ENCODE results near the gene ARHGEF7. TPM values are rescaled to one million over a fixed set of nuclear protein-coding genes. Genes with fewer than 3 reads are reported as not detected.

The ARHGEF7 gene
- total RNA-seq, 1 donor from 2014 or later: 270 TPM

GRCh38 chr13:111090169-111090568 lies 24.9 kb upstream of the ARHGEF7 start:
- no peak for DNase-seq (ENCODE audit: low spot score)
- Mint-ChIP-seq H3K4me1 (ENCODE audit: unreplicated experiment) (no peaks in the 10 kb centered on the region), H3K27me3 (ENCODE audit: unreplicated experiment) (no peaks in the 10 kb centered on the region), H3K36me3 (ENCODE audit: low read depth, unreplicated experiment) (no peaks in the 10 kb centered on the region), H3K9me3 (ENCODE audit: unreplicated experiment) (no peaks in the 10 kb centered on the region), H3K4me3 (ENCODE audit: unreplicated experiment) (no peak overlapping the region), H3K27ac (ENCODE audit: unreplicated experiment) (no peak overlapping the region)
- TF ChIP-seq, protein P1, sequence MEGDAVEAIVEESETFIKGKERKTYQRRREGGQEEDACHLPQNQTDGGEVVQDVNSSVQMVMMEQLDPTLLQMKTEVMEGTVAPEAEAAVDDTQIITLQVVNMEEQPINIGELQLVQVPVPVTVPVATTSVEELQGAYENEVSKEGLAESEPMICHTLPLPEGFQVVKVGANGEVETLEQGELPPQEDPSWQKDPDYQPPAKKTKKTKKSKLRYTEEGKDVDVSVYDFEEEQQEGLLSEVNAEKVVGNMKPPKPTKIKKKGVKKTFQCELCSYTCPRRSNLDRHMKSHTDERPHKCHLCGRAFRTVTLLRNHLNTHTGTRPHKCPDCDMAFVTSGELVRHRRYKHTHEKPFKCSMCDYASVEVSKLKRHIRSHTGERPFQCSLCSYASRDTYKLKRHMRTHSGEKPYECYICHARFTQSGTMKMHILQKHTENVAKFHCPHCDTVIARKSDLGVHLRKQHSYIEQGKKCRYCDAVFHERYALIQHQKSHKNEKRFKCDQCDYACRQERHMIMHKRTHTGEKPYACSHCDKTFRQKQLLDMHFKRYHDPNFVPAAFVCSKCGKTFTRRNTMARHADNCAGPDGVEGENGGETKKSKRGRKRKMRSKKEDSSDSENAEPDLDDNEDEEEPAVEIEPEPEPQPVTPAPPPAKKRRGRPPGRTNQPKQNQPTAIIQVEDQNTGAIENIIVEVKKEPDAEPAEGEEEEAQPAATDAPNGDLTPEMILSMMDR (IDR thresholded peaks at IDR 0.05; ENCODE audit: unreplicated experiment): no peak

GRCh38 chr13:111092685-111093084 lies 22.4 kb upstream of the ARHGEF7 start:
- H3K4me3 Mint-ChIP-seq (ENCODE audit: unreplicated experiment): no peak overlapping the region
- H3K27me3 Mint-ChIP-seq (ENCODE audit: unreplicated experiment): no peaks in the 10 kb centered on the region
- TF ChIP-seq, protein P1 (IDR thresholded peaks at IDR 0.05; ENCODE audit: unreplicated experiment): no peak
- no peak for DNase-seq (ENCODE audit: low spot score)
- H3K4me1 Mint-ChIP-seq (ENCODE audit: unreplicated experiment): no peaks in the 10 kb centered on the region
- no peaks in the 10 kb centered on the region for H3K9me3 Mint-ChIP-seq (ENCODE audit: unreplicated experiment)
- H3K27ac Mint-ChIP-seq (ENCODE audit: unreplicated experiment): no peak overlapping the region
- no peaks in the 10 kb centered on the region for H3K36me3 Mint-ChIP-seq (ENCODE audit: low read depth, unreplicated experiment)

- DNase-seq (ENCODE audit: low spot score): no peak
- Mint-ChIP-seq H3K27ac (ENCODE audit: unreplicated experiment) (no peak overlapping the region), H3K9me3 (ENCODE audit: unreplicated experiment) (no peaks in the 10 kb centered on the region), H3K4me1 (ENCODE audit: unreplicated experiment) (no peaks in the 10 kb centered on the region), H3K4me3 (ENCODE audit: unreplicated experiment) (no peak overlapping the region), H3K27me3 (ENCODE audit: unreplicated experiment) (no peaks in the 10 kb centered on the region), H3K36me3 (ENCODE audit: low read depth, unreplicated experiment) (no peaks in the 10 kb centered on the region)
- TF ChIP-seq, protein P1 (IDR thresholded peaks at IDR 0.05; ENCODE audit: unreplicated experiment): no peak
Measured at GRCh38 chr13:111093136-111093535, 22.0 kb upstream of the ARHGEF7 start.

DNA sequence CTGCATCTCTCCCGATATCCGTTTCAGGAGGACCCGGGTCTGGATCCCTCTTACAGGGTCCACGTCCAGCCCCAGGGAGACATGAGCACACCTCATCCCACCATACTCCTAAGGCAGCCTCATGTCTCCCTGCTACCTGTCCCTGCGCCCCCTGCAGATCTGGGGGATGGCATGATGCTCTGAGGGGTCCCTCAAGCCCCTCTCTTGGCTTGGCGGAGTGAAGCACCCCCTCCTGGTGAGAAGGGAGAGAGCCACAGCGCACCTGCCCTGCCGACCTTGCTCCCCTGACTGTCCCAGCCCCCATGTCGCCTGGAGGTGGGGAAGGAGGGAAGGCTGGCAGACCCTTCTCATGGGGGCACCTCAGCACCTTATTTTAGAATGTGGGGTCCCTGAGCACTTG lies 21.5 kb upstream of the ARHGEF7 start:
- no peak overlapping the region for H3K27ac Mint-ChIP-seq (ENCODE audit: unreplicated experiment)
- no peak for DNase-seq (ENCODE audit: low spot score)
- H3K4me1 Mint-ChIP-seq (ENCODE audit: unreplicated experiment): no peaks in the 10 kb centered on the region
- H3K4me3 Mint-ChIP-seq (ENCODE audit: unreplicated experiment): no peak overlapping the region
- H3K36me3 Mint-ChIP-seq (ENCODE audit: low read depth, unreplicated experiment): no peaks in the 10 kb centered on the region
- H3K9me3 Mint-ChIP-seq (ENCODE audit: unreplicated experiment): no peaks in the 10 kb centered on the region
- TF ChIP-seq, protein P1 (IDR thresholded peaks at IDR 0.05; ENCODE audit: unreplicated experiment): no peak
- no peaks in the 10 kb centered on the region for H3K27me3 Mint-ChIP-seq (ENCODE audit: unreplicated experiment)

DNA sequence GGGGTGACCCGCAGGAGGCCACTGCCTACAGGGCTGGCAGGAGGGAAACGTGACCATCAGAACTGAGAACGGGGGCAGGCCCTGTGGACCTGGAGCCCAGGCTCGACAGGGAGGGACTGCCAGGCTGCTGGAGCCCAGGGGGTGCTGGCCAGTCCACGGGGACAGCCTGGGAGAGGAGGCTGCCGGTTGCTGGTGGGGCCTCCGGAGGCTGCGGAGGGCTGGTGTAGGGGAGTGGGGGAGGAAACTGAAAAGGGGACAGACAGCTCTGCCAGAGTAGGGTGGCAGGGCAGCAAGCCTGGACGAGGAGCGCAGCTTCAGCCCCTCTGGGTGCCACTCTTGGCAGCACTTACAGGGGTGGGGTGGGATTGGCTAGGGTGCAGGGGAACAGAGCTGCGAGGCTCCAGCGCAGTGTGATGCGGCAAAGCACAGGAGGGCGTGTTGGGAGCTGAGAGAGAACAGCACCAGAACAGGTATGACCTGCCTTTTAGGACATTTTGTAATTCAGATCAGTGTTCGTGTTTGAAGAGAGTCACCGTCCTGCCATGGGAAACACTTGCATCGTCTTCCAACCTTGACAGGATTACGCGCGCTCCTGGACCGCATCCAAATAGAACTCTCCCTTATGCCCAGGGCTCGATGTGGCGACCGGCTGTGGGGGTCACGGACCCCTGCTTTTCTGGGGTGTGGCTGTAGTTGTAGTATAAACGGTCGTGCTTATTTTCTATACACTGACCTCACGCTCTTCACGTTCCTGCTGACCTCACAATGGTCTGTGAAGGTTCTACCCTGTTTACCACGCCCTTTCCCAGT lies 19.9 kb upstream of the ARHGEF7 start:
- no peaks in the 10 kb centered on the region for H3K9me3 Mint-ChIP-seq (ENCODE audit: unreplicated experiment)

More for the DNA sequence above, 19.9 kb upstream of the ARHGEF7 start:
- H3K27ac Mint-ChIP-seq (ENCODE audit: unreplicated experiment): no peak overlapping the region
- TF ChIP-seq, protein P1 (IDR thresholded peaks at IDR 0.05; ENCODE audit: unreplicated experiment): no peak
- no peaks in the 10 kb centered on the region for H3K36me3 Mint-ChIP-seq (ENCODE audit: low read depth, unreplicated experiment)
- peaks cover 1% of the 10 kb centered on the region for H3K27me3 Mint-ChIP-seq (ENCODE audit: unreplicated experiment)
- no peak overlapping the region for H3K4me3 Mint-ChIP-seq (ENCODE audit: unreplicated experiment)
- no peaks in the 10 kb centered on the region for H3K4me1 Mint-ChIP-seq (ENCODE audit: unreplicated experiment)
- no peak for DNase-seq (ENCODE audit: low spot score)

Measured in endothelial cell (in vitro differentiated cells).